ENCODE data around the gene SCRT2. TPM values are rescaled to one million over a fixed set of nuclear protein-coding genes. Genes with fewer than 3 reads are reported as not detected.

Gene SCRT2
- total and polyA plus RNA-seq, 9 of the 15 experiments (the other 6 are each of a cell fraction or from before 2014, with no cell fraction given), result 0.04 to 0.75 (median 0.13) TPM; not detected in 2

DNA sequence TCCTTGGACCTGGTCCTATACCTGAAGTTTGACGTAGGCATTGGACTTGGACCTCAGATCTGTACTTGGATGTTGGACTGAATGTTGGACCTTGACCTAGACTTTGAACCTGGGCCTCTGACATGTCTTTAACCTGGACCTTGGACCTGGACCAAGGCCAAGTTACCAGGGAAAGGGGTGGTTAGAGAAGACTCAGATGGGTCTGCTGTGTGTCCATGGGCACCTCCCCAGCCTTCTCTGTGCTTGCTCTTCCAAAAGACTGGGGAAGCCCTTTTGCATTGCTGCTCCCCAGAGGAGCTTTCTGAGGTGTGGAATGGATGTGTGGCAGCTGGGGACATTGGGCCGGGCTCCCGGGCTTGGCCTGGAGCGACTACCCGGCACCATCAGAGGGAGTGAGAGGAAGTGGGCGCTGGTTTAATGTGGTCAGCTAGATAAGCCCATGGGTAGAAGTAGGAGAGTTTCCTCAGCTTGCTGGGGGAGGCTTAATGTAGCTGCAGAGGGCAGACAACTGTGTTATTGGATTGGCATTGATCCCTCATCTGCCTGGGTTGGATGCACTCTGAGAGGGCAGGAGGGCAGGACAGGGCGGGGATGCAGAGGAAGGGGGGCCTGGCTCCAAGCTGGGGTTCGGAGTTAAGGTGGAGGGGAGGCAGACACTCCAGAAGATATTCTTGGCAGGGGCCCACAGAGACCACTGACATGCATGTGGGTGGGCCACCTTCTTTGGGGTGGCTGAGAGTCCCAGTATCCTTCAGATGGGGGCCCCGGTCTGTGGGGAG is 4.2 kb downstream of the SCRT2 start (continued):
- TF ChIP-seq, protein P1, sequence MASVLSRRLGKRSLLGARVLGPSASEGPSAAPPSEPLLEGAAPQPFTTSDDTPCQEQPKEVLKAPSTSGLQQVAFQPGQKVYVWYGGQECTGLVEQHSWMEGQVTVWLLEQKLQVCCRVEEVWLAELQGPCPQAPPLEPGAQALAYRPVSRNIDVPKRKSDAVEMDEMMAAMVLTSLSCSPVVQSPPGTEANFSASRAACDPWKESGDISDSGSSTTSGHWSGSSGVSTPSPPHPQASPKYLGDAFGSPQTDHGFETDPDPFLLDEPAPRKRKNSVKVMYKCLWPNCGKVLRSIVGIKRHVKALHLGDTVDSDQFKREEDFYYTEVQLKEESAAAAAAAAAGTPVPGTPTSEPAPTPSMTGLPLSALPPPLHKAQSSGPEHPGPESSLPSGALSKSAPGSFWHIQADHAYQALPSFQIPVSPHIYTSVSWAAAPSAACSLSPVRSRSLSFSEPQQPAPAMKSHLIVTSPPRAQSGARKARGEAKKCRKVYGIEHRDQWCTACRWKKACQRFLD (CRISPR knock-in tag; IDR thresholded peaks at IDR 0.05), result peak; percentile 75; the same call in 1 of the 2 replicates
- TF ChIP-seq, protein P2, sequence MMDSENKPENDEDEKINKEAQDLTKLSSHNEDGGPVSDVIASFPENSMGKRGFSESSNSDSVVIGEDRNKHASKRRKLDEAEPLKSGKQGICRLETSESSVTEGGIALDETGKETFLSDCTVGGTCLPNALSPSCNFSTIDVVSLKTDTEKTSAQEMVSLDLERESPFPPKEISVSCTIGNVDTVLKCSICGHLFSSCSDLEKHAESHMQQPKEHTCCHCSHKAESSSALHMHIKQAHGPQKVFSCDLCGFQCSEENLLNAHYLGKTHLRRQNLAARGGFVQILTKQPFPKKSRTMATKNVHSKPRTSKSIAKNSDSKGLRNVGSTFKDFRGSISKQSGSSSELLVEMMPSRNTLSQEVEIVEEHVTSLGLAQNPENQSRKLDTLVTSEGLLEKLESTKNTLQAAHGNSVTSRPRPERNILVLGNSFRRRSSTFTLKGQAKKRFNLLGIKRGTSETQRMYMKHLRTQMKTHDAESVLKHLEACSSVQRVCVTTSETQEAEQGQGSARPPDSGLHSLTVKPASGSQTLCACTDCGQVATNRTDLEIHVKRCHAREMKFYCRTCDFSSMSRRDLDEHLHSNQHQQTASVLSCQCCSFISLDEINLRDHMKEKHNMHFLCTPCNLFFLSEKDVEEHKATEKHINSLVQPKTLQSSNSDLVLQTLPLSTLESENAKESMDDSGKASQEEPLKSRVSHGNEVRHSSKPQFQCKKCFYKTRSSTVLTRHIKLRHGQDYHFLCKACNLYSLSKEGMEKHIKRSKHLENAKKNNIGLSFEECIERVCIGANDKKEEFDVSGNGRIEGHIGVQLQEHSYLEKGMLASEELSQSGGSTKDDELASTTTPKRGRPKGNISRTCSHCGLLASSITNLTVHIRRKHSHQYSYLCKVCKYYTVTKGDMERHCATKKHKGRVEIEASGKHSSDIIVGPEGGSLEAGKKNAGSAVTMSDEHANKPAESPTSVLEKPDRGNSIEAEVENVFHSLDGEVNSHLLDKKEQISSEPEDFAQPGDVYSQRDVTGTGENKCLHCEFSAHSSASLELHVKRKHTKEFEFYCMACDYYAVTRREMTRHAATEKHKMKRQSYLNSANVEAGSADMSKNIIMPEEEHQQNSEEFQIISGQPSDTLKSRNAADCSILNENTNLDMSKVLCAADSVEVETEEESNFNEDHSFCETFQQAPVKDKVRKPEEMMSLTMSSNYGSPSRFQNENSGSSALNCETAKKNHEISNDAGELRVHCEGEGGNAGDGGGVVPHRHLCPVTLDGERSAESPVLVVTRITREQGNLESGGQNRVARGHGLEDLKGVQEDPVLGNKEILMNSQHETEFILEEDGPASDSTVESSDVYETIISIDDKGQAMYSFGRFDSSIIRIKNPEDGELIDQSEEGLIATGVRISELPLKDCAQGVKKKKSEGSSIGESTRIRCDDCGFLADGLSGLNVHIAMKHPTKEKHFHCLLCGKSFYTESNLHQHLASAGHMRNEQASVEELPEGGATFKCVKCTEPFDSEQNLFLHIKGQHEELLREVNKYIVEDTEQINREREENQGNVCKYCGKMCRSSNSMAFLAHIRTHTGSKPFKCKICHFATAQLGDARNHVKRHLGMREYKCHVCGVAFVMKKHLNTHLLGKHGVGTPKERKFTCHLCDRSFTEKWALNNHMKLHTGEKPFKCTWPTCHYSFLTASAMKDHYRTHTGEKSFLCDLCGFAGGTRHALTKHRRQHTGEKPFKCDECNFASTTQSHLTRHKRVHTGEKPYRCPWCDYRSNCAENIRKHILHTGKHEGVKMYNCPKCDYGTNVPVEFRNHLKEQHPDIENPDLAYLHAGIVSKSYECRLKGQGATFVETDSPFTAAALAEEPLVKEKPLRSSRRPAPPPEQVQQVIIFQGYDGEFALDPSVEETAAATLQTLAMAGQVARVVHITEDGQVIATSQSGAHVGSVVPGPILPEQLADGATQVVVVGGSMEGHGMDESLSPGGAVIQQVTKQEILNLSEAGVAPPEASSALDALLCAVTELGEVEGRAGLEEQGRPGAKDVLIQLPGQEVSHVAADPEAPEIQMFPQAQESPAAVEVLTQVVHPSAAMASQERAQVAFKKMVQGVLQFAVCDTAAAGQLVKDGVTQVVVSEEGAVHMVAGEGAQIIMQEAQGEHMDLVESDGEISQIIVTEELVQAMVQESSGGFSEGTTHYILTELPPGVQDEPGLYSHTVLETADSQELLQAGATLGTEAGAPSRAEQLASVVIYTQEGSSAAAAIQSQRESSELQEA (IDR thresholded peaks at IDR 0.05; ENCODE audit: low read depth), result no peak
- TF ChIP-seq STAT5B (CRISPR knock-in tag; IDR thresholded peaks at IDR 0.05) (no peak), NELFE (IDR thresholded peaks at IDR 0.05; ENCODE audit: insufficient read depth, insufficient read length) (no peak), TEAD1 (CRISPR knock-in tag; IDR thresholded peaks at IDR 0.05) (no peak), BRF1 (IDR thresholded peaks at IDR 0.05; ENCODE audit: borderline replicate concordance, extremely low read depth, insufficient read length) (no peak), SREBF1 (IDR thresholded peaks at IDR 0.05; ENCODE audit: borderline replicate concordance, low read depth, low read length) (no peak), PHTF2 (CRISPR knock-in tag; IDR thresholded peaks at IDR 0.05) (no peak), TCF3 (CRISPR knock-in tag; IDR thresholded peaks at IDR 0.05) (peak; percentile 95), BRD9 (IDR thresholded peaks at IDR 0.05; ENCODE audit: low read depth, partially characterized antibody) (no peak), ZNF668 (CRISPR knock-in tag; IDR thresholded peaks at IDR 0.05) (no peak), CHD4 (IDR thresholded peaks at IDR 0.05; ENCODE audit: insufficient read depth, insufficient replicate concordance, low read depth, low read length, poor library complexity, severe bottlenecking) (peak; percentile 73), ILF3 (IDR thresholded peaks at IDR 0.05; ENCODE audit: borderline replicate concordance) (no peak), NEUROD1 (IDR thresholded peaks at IDR 0.05; ENCODE audit: borderline replicate concordance, low read depth, low read length, partially characterized antibody) (peak; percentile 71), TBP (optimal IDR thresholded peaks at IDR 0.05; ENCODE audit: low read depth, low read length) (no peak)
- TF ChIP-seq, protein P3, sequence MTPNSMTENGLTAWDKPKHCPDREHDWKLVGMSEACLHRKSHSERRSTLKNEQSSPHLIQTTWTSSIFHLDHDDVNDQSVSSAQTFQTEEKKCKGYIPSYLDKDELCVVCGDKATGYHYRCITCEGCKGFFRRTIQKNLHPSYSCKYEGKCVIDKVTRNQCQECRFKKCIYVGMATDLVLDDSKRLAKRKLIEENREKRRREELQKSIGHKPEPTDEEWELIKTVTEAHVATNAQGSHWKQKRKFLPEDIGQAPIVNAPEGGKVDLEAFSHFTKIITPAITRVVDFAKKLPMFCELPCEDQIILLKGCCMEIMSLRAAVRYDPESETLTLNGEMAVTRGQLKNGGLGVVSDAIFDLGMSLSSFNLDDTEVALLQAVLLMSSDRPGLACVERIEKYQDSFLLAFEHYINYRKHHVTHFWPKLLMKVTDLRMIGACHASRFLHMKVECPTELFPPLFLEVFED (CRISPR knock-in tag; conservative IDR thresholded peaks at IDR 0.05), result no peak

All from K562 (cell line).